RWPE1 (cell line): Measurements from ENCODE around the gene ZBTB43.
A peak's percentile ranks its signal among the peaks of the same experiment; 100 is the strongest.
"Not testable (repeated sequence)": the region's sequence is repeated elsewhere in the genome, so short reads cannot be mapped to it uniquely, and the experiment has no call there.

Source experiments
- CTCF ChIA-PET: fragments of 350-600 bp; sonication (Branson Sonifier 250); formaldehyde crosslinking; extraction: SDS; loops from one replicate; lab custom pipeline; 2021; lab: Yijun Ruan, JAX
- POLR2A ChIA-PET: fragments of 400-600 bp; formaldehyde crosslinking; extraction: SDS; loops from one replicate; lab custom pipeline; 2020; ENCODE audit warnings: antibody characterized with exemption; ENCODE audit not compliant: low non-redundant PET; lab: Yijun Ruan, JAX
- DNase-seq: peaks from one replicate; pipeline ENCODE4 v3.0.0; 2012; ENCODE audit warnings: low spot score
- H3K27ac ChIP-seq: fragments of 450-650 bp; 2 replicates; pipeline ENCODE4 v1.5.1; 2017
- CTCF ChIP-seq: fragments of 450-650 bp; conservative IDR thresholded peaks from 2 replicates; pipeline ENCODE4 v1.5.1; 2017; ENCODE audit warnings: low read depth, mild to moderate bottlenecking

Gene ZBTB43

GRCh38 chr9:126806336-126806735 lies 1.5 kb downstream of the ZBTB43 start:
- peak overlapping the region; percentile 86 for H3K27ac ChIP-seq
- no peak for DNase-seq
- no peak for TF ChIP-seq CTCF
- CTCF ChIA-PET: interaction anchor here (0.6 to 1.7 kb wide), 3 partner anchors 12 to 53 kb away, joined by 3 to 6 read pairs (median 3); no protein-coding TSS in a partner anchor
- POLR2A ChIA-PET: interaction anchor here (0.6 kb wide), 1 partner anchor 16 kb away, joined by 4 read pairs; no protein-coding TSS in a partner anchor

GRCh38 chr9:126809068-126809467 lies 4.2 kb downstream of the ZBTB43 start:
- ChIA-PET CTCF (interaction anchor here (0.6 kb wide), 1 partner anchor 44 kb away, joined by 3 read pairs; no protein-coding TSS in a partner anchor), POLR2A (no interaction called here)
- TF ChIP-seq CTCF: no peak
- no peak overlapping the region for H3K27ac ChIP-seq
- peak; percentile 64 for DNase-seq

GRCh38 chr9:126810221-126810620 lies 5.4 kb downstream of the ZBTB43 start:
- POLR2A ChIA-PET, DNase-seq: not testable (repeated sequence)
- CTCF ChIA-PET: interaction anchor here (0.6 kb wide), 1 partner anchor 805 kb away, joined by 4 read pairs; no protein-coding TSS in a partner anchor
- peak overlapping the region; percentile 52 for H3K27ac ChIP-seq

GRCh38 chr9:126813072-126813471 lies 8.2 kb downstream of the ZBTB43 start:
- POLR2A ChIA-PET: no interaction called here
- no peak for TF ChIP-seq CTCF
- CTCF ChIA-PET: interaction anchor here (0.5 to 0.7 kb wide), 3 partner anchors 27 to 755 kb away, joined by 3 to 4 read pairs (median 3); no protein-coding TSS in a partner anchor
- no peak overlapping the region for H3K27ac ChIP-seq
- DNase-seq: no peak

GRCh38 chr9:126814091-126814490 lies 9.3 kb downstream of the ZBTB43 start:
- no peak for DNase-seq
- ChIA-PET CTCF (no interaction called here), POLR2A (no interaction called here)
- no peak for TF ChIP-seq CTCF
- no peak overlapping the region for H3K27ac ChIP-seq

GRCh38 chr9:126817615-126818014 lies 12.8 kb downstream of the ZBTB43 start:
- H3K27ac ChIP-seq, DNase-seq, POLR2A ChIA-PET: not testable (repeated sequence)
- CTCF ChIA-PET: interaction anchor here (0.6 kb wide), 1 partner anchor 235 kb away, joined by 4 read pairs; no protein-coding TSS in a partner anchor

- DNase-seq: no peak
- TF ChIP-seq CTCF: no peak
- POLR2A ChIA-PET: no interaction called here
- CTCF ChIA-PET: no interaction called here
- no peak overlapping the region for H3K27ac ChIP-seq
These were observed 13.6 kb downstream of the ZBTB43 start for GRCh38 chr9:126818482-126818881.
